GM12875 (cell line): ENCODE measurements around the gene EDC3.
"Not testable (repeated sequence)": the region's sequence is repeated elsewhere in the genome, so short reads cannot be mapped to it uniquely, and the experiment has no call there.

Experiments
- H3K4me3 ChIP-seq: one replicate; pipeline ENCODE4 v1.5.1; 2011; ENCODE audit warnings: low read depth, low read length, control low read depth
- TF ChIP-seq, protein P1 (sequence below): IDR thresholded peaks from 2 replicates; pipeline ENCODE4 v1.5.1; 2011; ENCODE audit warnings: low read depth, mild to moderate bottlenecking, control low read depth, inconsistent platforms, low read length, moderate library complexity, borderline replicate concordance; ENCODE audit not compliant: insufficient read depth

Gene EDC3, protein sequence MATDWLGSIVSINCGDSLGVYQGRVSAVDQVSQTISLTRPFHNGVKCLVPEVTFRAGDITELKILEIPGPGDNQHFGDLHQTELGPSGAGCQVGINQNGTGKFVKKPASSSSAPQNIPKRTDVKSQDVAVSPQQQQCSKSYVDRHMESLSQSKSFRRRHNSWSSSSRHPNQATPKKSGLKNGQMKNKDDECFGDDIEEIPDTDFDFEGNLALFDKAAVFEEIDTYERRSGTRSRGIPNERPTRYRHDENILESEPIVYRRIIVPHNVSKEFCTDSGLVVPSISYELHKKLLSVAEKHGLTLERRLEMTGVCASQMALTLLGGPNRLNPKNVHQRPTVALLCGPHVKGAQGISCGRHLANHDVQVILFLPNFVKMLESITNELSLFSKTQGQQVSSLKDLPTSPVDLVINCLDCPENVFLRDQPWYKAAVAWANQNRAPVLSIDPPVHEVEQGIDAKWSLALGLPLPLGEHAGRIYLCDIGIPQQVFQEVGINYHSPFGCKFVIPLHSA

DNA sequence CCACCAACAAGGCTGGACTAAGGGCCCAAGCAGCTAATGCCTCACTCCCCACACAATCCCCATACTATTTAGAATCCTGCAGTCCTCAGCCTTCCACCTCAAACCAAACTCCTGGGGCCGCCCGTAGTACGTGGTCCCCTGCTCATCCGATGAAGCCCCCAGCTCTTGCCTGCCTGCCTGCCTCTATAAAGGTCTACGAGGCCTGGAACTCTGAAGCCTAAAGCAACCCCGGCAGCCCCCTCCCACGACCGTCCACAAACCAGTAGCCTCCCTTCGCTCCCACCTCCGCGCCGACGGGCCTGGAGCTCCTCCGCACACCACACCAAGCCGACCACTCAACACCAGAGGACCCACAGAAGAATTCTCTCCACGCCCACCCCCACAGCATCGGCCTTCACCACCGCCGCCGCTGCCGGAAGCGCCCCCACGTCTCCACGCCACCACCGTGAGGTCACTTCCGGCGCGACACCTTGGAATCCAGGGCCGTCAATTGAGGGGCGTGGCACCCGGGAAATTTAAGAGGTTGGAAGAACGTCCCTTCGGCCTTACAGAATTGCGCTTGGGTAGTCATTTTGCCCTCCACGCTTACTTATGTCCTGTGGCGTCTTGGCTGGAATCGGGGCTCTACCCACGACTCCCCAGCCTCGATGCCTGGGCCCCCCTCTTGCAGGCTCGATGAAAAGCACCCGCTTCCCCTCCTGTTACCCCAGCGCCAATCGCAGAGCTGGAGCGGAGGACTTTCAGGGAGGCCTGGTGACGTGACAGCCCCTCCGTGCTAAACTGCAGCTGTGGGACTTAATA is at the start of gene EDC3:
Gene EDC3 (minus strand): TSS at position 428 of the 801 bp plus-strand sequence. CDS start 20,900 bp downstream, outside the sequence.
- peak within 1 kb of the TSS; percentile 87 for H3K4me3 ChIP-seq
- TF ChIP-seq, protein P1, sequence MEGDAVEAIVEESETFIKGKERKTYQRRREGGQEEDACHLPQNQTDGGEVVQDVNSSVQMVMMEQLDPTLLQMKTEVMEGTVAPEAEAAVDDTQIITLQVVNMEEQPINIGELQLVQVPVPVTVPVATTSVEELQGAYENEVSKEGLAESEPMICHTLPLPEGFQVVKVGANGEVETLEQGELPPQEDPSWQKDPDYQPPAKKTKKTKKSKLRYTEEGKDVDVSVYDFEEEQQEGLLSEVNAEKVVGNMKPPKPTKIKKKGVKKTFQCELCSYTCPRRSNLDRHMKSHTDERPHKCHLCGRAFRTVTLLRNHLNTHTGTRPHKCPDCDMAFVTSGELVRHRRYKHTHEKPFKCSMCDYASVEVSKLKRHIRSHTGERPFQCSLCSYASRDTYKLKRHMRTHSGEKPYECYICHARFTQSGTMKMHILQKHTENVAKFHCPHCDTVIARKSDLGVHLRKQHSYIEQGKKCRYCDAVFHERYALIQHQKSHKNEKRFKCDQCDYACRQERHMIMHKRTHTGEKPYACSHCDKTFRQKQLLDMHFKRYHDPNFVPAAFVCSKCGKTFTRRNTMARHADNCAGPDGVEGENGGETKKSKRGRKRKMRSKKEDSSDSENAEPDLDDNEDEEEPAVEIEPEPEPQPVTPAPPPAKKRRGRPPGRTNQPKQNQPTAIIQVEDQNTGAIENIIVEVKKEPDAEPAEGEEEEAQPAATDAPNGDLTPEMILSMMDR, result no peak

DNA sequence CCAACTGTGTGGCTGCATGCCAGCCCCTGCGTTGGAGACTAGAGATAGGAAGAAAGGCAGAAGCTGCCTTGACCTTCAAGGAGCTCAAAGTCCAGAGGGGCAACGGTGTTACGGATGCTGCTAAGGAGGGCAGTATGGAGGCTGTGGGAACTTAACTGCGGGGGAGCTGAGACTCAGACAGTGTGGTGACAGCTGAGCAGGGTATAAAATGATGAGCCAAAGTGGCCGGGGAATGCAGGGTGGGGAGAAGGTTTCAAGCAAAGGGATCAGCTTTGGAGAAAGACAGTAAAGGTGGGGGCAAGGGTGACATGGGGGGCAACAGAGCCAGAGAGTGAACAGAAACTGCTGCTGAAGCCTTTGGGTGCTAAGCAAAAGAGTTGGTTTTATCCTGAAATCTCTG is 46.6 kb upstream of the EDC3 start:
- H3K4me3 ChIP-seq, result no peak overlapping the region
- TF ChIP-seq, protein P1, result no peak

DNA sequence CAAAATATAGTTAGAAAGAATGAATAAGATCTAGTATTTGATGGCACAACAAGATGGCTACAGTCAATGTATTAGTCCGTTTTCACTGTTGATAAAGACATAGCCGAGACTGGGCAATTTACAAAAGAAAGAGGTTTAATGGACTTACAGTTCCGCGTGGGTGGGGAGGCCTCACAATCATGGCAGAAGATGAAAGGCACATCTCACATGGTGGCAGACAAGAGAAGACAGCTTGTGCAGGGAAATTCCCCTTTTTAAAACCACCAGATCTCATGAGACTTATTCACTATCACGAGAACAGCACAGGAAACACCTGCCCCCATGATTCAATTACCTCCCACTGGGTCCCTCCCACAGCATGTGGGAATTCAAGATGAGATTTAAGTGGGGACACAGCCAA is 42.4 kb upstream of the EDC3 start:
- H3K4me3 ChIP-seq, result not testable (repeated sequence)

DNA sequence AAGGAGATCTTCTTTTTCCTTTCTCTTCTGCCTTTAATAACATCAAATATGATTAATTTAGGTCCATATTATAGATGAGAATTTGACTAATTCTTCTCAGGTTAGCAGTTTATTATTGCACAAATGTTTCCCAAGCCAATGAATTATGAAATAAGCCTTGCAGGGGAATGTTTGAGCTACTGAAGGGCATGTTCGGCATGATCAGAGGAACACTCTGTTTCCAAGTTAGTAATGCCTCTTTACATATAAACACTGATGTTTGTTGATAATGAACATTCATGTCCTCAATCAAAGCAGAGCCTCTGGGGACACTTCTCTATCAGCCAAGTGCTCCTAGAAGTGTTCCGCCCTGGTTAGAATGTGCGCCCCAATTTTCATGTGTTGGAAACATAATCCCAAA is 39.5 kb upstream of the EDC3 start:
- TF ChIP-seq, protein P1, result no peak
- no peak overlapping the region for H3K4me3 ChIP-seq

DNA sequence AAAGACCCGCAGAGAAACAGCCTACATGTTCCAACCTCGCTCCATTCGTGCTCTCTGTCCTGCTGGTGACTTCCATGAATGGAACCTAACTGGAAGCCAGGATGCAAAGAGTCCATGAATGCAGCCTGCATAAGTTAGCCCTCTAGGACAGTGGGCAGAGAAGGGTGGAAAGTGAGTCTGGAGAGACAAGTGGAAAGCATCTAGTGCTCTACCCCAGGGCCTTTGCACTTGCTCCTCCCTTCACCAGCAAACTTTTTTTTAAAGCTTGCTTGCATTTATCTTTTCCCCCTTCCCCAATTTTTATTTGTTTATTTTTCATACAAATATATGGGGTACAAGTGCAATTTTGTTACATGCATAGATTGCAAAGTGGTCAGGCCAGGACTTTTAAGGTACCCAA is 37.4 kb upstream of the EDC3 start:
- TF ChIP-seq, protein P1, result no peak
- no peak overlapping the region for H3K4me3 ChIP-seq

DNA sequence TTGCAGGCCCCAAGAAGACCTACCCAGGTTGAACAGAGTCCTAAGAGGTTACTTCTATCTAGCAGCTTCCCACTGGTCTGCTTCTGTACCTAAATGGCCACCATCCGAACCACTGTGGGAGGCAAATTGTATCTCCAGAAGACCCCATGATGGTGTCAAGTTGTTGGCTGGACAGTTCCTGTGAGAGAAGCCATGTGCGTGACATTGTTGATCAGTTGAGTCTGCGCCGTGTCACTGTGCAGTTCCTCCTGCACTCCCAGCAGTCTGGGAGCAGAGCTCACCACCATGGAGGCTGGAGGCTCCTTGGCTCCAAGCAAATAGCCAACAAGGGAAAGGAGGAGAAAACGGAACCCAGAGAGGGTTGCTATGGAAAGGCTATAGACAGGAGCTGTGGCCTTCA is 37.0 kb upstream of the EDC3 start:
- TF ChIP-seq, protein P1, result no peak
- H3K4me3 ChIP-seq, result no peak overlapping the region

DNA sequence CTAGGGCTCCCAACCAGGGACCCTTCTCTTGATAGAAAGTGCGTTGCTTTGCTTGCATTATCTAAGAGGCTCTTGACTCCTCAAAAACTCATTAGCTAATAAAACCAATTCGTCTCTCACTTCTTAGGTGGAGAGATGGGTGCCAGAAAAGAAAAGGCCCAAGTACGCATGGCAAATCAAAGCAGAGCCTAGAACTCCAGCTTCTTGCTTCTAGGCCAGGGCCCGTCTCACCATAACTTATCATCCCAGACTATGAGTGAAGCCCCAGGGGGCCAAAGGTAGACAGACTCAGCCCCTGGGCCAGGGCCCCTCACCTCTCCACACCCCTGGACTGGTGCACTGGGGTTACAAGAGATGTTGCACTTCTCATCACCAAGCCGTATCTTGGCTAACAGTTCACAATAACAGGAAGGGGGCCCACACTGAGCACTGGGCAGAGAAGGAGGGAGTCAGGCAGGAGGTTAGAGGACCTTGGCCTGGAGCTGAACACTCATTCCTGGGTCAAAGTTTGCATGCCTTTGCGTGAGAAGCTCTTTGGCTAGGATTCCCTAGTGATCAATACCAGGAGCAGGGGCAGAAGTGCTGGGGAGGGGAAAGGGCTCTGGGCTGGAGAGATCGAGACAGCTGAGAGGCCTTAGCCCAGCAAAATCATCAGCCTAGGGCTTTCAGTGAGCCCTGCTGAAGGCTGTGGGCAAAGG is 34.9 kb upstream of the EDC3 start:
- no peak overlapping the region for H3K4me3 ChIP-seq

DNA sequence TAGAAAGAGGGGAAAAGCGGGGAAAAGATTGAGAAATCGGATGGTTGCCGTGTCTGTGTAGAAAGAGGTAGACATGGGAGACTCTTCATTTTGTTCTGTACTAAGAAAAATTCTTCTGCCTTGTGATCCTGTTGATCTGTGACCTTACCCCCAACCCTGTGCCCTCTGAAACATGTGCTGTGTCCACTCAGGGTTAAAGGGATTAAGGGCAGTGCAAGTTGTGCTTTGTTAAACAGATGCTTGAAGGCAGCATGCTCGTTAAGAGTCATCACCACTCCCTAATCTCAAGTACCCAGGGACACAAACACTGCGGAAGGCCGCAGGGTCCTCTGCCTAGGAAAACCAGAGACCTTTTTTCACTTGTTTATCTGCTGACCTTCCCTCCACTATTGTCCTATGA is 33.5 kb upstream of the EDC3 start:
- not testable (repeated sequence) for H3K4me3 ChIP-seq

More for the DNA sequence above, 34.9 kb upstream of the EDC3 start:
- TF ChIP-seq, protein P1, result no peak

DNA sequence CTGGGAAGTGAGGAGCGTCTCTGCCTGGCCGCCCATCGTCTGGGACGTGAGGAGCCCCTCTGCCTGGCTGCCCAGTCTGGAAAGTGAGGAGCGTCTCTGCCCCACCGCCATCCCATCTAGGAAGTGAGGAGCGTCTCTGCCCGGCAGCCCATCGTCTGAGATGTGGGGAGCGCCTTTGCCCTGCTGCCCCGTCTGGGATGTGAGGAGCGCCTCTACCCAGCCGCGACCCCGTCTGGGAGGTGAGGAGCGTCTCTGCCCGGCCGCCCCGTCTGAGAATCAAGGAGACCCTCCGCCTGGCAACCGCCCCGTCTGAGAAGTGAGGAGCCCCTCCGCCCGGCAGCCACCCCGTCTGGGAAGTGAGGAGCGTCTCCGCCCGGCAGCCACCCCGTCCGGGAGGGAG is 32.9 kb upstream of the EDC3 start:
- H3K4me3 ChIP-seq, result not testable (repeated sequence)
